ENCODE results near the gene POLR1G. TPM values are rescaled to one million over a fixed set of nuclear protein-coding genes. Genes with fewer than 3 reads are reported as not detected.

The POLR1G gene
- total RNA-seq, 4 donors from 2014 or later = 1.3 to 9.1 (median 4.2) TPM

DNA sequence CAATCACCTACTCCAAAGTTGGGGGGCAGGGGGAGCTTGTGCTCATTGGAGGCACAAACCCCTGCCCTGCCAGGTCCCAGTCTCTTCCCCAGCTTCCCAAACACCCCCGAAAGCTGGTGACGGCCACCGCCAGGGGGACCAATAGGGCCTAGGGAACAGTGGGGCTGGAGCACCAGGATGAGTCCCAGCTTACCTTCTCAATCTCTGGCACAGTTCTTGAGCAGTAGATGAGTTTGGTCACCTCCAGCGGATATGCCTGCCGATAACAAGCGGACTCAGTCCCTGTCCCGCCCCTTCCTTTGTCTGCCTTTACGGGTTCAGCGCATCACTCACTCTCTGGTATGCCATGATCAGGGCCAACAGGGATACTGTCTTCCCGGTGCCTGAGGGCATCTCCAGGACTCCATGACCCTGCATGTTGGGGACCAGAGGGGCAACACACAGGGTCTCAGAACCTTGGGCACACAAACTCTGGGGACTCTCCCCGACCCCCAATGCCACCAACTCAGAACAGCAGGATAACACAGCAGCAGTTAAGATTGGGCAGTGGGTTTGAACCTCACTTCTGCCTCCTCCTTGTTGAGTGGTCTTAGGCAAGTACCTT is 37.6 kb upstream of the POLR1G start:
- no peaks in the 10 kb centered on the region for H3K36me3 ChIP-seq
- H3K4me1 ChIP-seq = peaks cover 0 to 6% of the 10 kb centered on the region in 2 donors
- H3K9me3 ChIP-seq = no peaks in the 10 kb centered on the region
- H3K27me3 ChIP-seq = no peaks in the 10 kb centered on the region
- WGBS, 2 donors = 96 to 97% methylated on average over 10 to 11 of the region's 11 CpGs
- TF ChIP-seq, protein P1, sequence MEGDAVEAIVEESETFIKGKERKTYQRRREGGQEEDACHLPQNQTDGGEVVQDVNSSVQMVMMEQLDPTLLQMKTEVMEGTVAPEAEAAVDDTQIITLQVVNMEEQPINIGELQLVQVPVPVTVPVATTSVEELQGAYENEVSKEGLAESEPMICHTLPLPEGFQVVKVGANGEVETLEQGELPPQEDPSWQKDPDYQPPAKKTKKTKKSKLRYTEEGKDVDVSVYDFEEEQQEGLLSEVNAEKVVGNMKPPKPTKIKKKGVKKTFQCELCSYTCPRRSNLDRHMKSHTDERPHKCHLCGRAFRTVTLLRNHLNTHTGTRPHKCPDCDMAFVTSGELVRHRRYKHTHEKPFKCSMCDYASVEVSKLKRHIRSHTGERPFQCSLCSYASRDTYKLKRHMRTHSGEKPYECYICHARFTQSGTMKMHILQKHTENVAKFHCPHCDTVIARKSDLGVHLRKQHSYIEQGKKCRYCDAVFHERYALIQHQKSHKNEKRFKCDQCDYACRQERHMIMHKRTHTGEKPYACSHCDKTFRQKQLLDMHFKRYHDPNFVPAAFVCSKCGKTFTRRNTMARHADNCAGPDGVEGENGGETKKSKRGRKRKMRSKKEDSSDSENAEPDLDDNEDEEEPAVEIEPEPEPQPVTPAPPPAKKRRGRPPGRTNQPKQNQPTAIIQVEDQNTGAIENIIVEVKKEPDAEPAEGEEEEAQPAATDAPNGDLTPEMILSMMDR (IDR thresholded peaks at IDR 0.05) = no peak
- no peak for TF ChIP-seq POLR2A (IDR thresholded peaks at IDR 0.05)
- no peak overlapping the region for H3K4me3 ChIP-seq (replicated peaks in 1 of 3)
- no peak overlapping the region for H3K27ac ChIP-seq
- intact Hi-C loops (cut with DNase I) = no loop called here
- no peak for DNase-seq

DNA sequence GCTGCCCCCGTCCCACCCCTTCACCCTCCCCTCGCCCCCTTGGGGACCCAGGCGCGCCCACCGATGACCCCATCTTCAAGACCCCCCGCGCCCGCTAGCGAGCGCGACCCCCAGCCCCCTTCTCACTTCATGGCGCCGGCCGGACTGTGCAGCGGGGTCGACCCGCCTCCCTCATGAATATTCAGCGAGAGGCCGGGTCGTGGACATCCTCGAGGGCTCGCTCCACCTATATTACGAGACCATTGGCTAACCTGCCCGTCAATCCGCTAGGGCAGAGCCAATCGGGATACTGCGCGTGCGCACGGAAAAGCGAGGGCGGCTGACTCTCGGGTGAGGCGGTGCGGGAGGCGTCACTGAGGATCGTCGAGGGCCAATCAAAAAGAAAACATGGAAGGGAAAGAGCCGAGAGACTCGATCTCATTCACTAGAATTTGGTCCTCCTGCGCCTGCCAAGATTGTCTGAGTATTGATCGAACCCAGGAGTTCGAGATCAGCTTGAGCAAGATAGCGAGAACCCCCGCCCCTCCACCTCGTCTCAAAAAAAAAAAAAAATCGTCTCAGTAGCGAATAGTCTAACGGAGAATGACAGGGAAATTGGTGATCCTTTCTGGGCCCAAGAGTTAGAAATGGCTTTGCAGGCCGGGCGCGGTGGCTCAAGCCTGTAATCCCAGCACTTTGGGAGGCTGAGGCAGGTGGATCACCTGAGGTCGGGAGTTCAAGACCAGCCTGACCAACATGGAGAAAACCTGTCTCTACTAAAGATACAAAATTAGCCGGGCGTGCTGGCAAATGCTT is 35.8 kb upstream of the POLR1G start, which contains the start of gene ERCC2:
TSS of gene ERCC2 (minus strand) at position 164 of the 795 bp plus-strand sequence. CDS start at position 131, 33 bp downstream.
- intact Hi-C loops (cut with DNase I) = no loop called here

DNA sequence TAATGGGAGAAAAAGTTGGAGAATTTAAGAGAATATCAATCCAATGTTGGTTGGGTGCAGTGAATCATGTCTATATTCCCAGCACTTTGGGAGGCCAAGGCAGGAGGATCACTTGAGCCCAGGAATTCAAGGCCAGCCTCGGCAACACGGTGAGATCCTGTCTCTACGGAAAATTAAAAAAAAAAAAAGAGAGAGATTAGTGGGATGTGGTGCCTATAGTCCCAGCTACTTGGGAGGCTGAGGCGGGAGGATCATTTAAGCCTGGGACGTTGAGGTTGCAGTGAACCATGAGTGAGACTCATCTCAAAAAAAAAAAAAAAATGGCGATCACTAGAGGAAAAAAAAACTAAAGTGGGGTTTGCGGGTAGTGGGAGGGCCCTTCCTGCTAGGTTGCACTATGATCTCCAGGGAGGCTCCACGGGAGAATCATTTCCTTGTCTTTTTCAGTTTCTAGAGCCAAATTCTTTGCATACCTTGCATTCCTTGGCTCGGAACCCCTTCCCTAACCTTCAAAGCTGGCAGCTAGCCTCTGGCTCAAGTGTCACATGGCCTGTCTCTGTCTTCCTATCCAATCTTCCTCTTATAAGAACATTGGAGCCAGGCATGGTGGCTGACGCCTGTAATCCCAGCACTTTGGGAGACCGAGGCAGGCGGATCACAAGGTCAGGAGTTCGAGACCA is 30.3 kb upstream of the POLR1G start:
- intact Hi-C loops (cut with DNase I) = no loop called here
- Histone ChIP-seq H3K9me3 (no peaks in the 10 kb centered on the region), H3K4me1 (peaks cover 4 to 11% of the 10 kb centered on the region in 2 donors), H3K27ac (peak overlapping the region; percentile 45 to 78 (median 63)), H3K36me3 (no peaks in the 10 kb centered on the region), H3K4me3 (replicated peaks in 1 of 3) (no peak overlapping the region), H3K27me3 (no peaks in the 10 kb centered on the region)
- 26 to 30% methylated on average over 13 of the region's 13 CpGs for whole genome bisulfite sequencing, 2 donors
- peak; percentile 90 to 96 for DNase-seq
- TF ChIP-seq, protein P1 (IDR thresholded peaks at IDR 0.05) = no peak
- TF ChIP-seq POLR2A (IDR thresholded peaks at IDR 0.05) = no peak

More for the DNA sequence above, 35.8 kb upstream of the POLR1G start, which contains the start of gene ERCC2:
- Histone ChIP-seq H3K4me1 (peaks cover 0 to 6% of the 10 kb centered on the region in 2 donors), H3K4me3 (replicated peaks in 1 of 3) (peak within 1 kb of the TSS; percentile 4 to 70 (median 29)), H3K9me3 (no peaks in the 10 kb centered on the region), H3K36me3 (no peaks in the 10 kb centered on the region), H3K27me3 (no peaks in the 10 kb centered on the region), H3K27ac (peak within 1 kb of the TSS; percentile 48 to 67 (median 54))
- TF ChIP-seq, protein P1 (IDR thresholded peaks at IDR 0.05) = no peak
- no peak for TF ChIP-seq POLR2A (IDR thresholded peaks at IDR 0.05)
- DNase-seq = peak; percentile 98 to 99
- 6 to 12% methylated on average over 22 to 38 of the region's 55 CpGs for WGBS, 2 donors

DNA sequence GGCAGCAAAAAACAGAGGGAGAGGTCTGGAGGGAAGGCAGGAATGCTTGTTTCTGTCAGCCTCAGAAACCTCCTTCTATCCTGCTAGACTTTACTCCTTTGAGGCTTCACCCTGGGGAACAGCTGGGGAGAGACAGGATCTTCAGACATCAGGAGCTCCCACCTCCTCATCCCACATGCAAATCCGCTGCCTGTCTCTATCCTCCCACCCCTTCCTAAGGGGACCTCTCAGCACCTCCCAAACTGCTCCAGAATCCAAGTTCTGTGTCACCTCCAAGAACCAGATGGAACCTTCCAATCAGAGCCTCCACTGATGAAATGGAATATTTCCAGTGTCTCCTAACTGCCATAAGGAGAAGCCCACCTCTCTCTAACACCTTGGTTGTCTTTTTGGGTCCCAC is 26.3 kb upstream of the POLR1G start:
- Histone ChIP-seq H3K4me1 (peaks cover 4 to 11% of the 10 kb centered on the region in 2 donors), H3K4me3 (replicated peaks in 1 of 3) (no peak overlapping the region), H3K36me3 (no peaks in the 10 kb centered on the region), H3K27ac (no peak overlapping the region), H3K27me3 (no peaks in the 10 kb centered on the region), H3K9me3 (no peaks in the 10 kb centered on the region)
- intact Hi-C loops (cut with DNase I) = no loop called here
- no peak for DNase-seq
- TF ChIP-seq POLR2A (IDR thresholded peaks at IDR 0.05) = no peak
- TF ChIP-seq, protein P1 (IDR thresholded peaks at IDR 0.05) = no peak
- WGBS, 2 donors = 94 to 100% methylated on average over 1 of the region's 1 CpG

Measured in thyroid gland (tissue), 4 donors.